Keratinocyte (primary cell): ENCODE results near the gene RBCK1. TPM values are rescaled to one million over a fixed set of nuclear protein-coding genes. Genes with fewer than 3 reads are reported as not detected.
A peak's percentile ranks its signal among the peaks of the same experiment; 100 is the strongest.

Experiments
- DNase-seq: peaks from one replicate; pipeline ENCODE4 v3.0.0-alpha.2; 2011; ENCODE audit warnings: low read depth, missing footprints, low spot score
- FAIRE-seq: peaks from 2 replicates; lab custom pipeline; 2011; peaks lifted over from hg19 to GRCh38; lab: Jason Lieb, UNC
- H2AFZ ChIP-seq: 2 replicates; pipeline ENCODE4 v1.6.0; 2012; ENCODE audit warnings: low read length, control low read depth, inconsistent platforms; ENCODE audit not compliant: control insufficient read depth
- H3K27ac ChIP-seq: 2 replicates; pipeline ENCODE4 v1.5.1; 2011; ENCODE audit warnings: low read length; ENCODE audit not compliant: control insufficient read depth, insufficient read depth
- H3K27me3 ChIP-seq: 3 replicates; pipeline ENCODE4 v1.6.0; 2011; ENCODE audit warnings: low read length; ENCODE audit not compliant: control insufficient read depth, insufficient read depth; ENCODE audit errors: extremely low read depth
- H3K36me3 ChIP-seq, 2 experiments: 2 replicates in 1 of 2; 3 replicates in 1 of 2; pipeline ENCODE4 v1.5.1; 2011; ENCODE audit warnings: low read length in 2 of 2, mild to moderate bottlenecking in 1 of 2; ENCODE audit not compliant: control insufficient read depth in 2 of 2, insufficient read depth in 2 of 2; ENCODE audit errors: extremely low read depth in 1 of 2
- H3K4me1 ChIP-seq: 3 replicates; pipeline ENCODE4 v1.5.1; 2011; ENCODE audit warnings: low read length; ENCODE audit not compliant: control insufficient read depth, insufficient read depth; ENCODE audit errors: extremely low read depth
- H3K4me2 ChIP-seq: 3 replicates; pipeline ENCODE4 v1.6.0; 2011; ENCODE audit warnings: low read depth, low read length; ENCODE audit not compliant: control insufficient read depth, insufficient read depth; ENCODE audit errors: extremely low read depth
- H3K4me3 ChIP-seq, 3 experiments: fragments of 200-600 bp in 1 of 3; sonication (generic) in 1 of 3; 2 replicates in 2 of 3; 3 replicates in 1 of 3; pipeline ENCODE4 v1.5.1; 2011 to 2016; ENCODE audit warnings: low read length in 3 of 3, mild to moderate bottlenecking in 3 of 3, control low read depth in 2 of 3, inconsistent platforms in 1 of 3, low read depth in 1 of 3, mixed read lengths in 1 of 3, mixed run types in 1 of 3, moderate library complexity in 1 of 3; ENCODE audit not compliant: control insufficient read depth in 2 of 3, insufficient read depth in 2 of 3; ENCODE audit errors: extremely low read depth in 1 of 3
- H3K79me2 ChIP-seq: 2 replicates; pipeline ENCODE4 v1.6.0; 2012; ENCODE audit warnings: low read length; ENCODE audit not compliant: control insufficient read depth, insufficient read depth
- H3K9ac ChIP-seq: 3 replicates; pipeline ENCODE4 v1.6.0; 2011; ENCODE audit warnings: low read length; ENCODE audit not compliant: control insufficient read depth, insufficient read depth; ENCODE audit errors: extremely low read depth
- H3K9me1 ChIP-seq: 3 replicates; pipeline ENCODE4 v1.6.0; 2011; ENCODE audit warnings: low read length; ENCODE audit not compliant: control insufficient read depth, insufficient read depth; ENCODE audit errors: extremely low read depth
- H3K9me3 ChIP-seq: 2 replicates; pipeline ENCODE4 v1.5.1; 2012; ENCODE audit warnings: low read depth, low read length; ENCODE audit not compliant: control insufficient read depth
- H4K20me1 ChIP-seq: 3 replicates; pipeline ENCODE4 v1.6.0; 2011; ENCODE audit warnings: low read length; ENCODE audit not compliant: control insufficient read depth, insufficient read depth; ENCODE audit errors: extremely low read depth
- EZH2 ChIP-seq: IDR thresholded peaks from one replicate; pipeline ENCODE4 v1.6.1; 2012; ENCODE audit warnings: inconsistent platforms, mild to moderate bottlenecking, low read length, moderate library complexity
- dilution Hi-C: fragments of 300-500 bp; cut with MboI; formaldehyde crosslinking; loops from one replicate; pipeline ENCODE4 v1.7.0; 2020; ENCODE audit warnings: low sequenced_read_pairs; ENCODE audit not compliant: extremely low pct_ligation_motif_present
- polyA plus RNA-seq, 5 experiments: library from polyadenylated mRNA; depleted of rRNA in 3 of 5; stranded (reverse) in 3 of 5; stranded (forward) in 1 of 5; unstranded in 1 of 5; fragments of >200 nt; gene quantifications; 1 replicate in 1 of 5; 2 replicates in 3 of 5; 3 replicates in 1 of 5; pipeline versions ENCODE4 v1.2.1 to v1.2.3, GENCODE V29; 2011 to 2012; ENCODE audit warnings: missing spikeins in 2 of 5, low read depth in 1 of 5, low replicate concordance in 1 of 5
- TF ChIP-seq, protein P1 (sequence below), 3 experiments: IDR thresholded peaks in 1 of 3; conservative IDR thresholded peaks in 1 of 3; optimal IDR thresholded peaks in 1 of 3; 2 replicates in 2 of 3; 3 replicates in 1 of 3; pipeline versions ENCODE3 to v1.5.1; 2011; ENCODE audit warnings: low read length in 3 of 3, mild to moderate bottlenecking in 3 of 3, moderate library complexity in 2 of 3, control low read depth in 1 of 3, inconsistent platforms in 1 of 3; ENCODE audit not compliant: insufficient read depth in 2 of 3; ENCODE audit errors: extremely low read depth in 1 of 3

RBCK1 gene
- polyA plus RNA-seq, 1 donor (not counting 4 experiments of a cell fraction or from before 2014, with no cell fraction given), result 136 TPM

DNA sequence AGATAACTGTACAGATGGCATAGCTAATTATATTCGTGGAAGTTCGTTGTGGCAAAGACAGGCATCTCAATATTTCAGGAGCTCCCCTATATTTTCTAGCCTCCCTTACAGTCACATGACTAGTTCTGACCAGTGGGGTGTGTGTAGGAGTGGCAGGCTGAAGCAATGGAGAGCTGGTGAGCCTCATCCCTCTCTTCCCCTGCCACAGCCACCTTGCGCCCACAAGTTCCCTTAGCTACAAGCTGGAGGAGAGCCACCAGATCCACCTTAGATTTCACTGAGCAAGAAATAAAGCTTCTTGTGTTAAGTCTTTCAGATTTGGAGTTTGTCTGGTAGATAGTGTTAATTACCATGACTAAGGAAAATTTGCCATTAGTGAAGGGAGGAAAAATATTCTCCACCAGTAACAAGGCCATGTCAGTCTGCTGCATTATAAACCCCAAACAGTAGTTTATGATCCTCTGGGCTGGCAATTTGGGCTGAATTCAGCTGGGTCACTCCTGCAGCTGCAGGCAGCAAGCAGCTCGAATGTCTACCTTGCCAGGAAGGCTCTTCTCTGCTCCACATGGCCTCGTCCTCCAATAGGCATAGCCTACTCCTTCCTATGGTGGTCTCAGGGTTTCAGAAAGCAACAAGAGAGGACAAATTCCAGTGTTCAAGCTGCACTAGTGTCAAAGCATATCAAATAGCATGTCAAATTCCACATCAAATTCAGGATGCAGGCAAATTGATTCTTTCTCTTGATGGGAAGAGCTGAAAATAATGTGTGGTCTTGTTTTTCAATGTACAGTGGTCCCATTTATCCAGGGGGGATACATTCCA is 7.4 kb upstream of the RBCK1 start:
- Histone ChIP-seq H3K4me1 (peaks cover 28% of the 10 kb centered on the region), H3K4me2 (no peak overlapping the region), H3K36me3 (peaks cover 17 to 24% of the 10 kb centered on the region in 2 experiments), H3K4me3 (no peak overlapping the region), H3K9ac (peak overlapping the region; percentile 10), H3K79me2 (no peaks in the 10 kb centered on the region), H2AFZ (peak overlapping the region; percentile 1), H3K27ac (peak overlapping the region; percentile 92), H4K20me1 (no peaks in the 10 kb centered on the region), H3K9me1 (no peaks in the 10 kb centered on the region), H3K9me3 (no peaks in the 10 kb centered on the region), H3K27me3 (no peaks in the 10 kb centered on the region)
- peak; percentile 84 for FAIRE-seq
- DNase-seq, result no peak
- TF ChIP-seq, protein P1, sequence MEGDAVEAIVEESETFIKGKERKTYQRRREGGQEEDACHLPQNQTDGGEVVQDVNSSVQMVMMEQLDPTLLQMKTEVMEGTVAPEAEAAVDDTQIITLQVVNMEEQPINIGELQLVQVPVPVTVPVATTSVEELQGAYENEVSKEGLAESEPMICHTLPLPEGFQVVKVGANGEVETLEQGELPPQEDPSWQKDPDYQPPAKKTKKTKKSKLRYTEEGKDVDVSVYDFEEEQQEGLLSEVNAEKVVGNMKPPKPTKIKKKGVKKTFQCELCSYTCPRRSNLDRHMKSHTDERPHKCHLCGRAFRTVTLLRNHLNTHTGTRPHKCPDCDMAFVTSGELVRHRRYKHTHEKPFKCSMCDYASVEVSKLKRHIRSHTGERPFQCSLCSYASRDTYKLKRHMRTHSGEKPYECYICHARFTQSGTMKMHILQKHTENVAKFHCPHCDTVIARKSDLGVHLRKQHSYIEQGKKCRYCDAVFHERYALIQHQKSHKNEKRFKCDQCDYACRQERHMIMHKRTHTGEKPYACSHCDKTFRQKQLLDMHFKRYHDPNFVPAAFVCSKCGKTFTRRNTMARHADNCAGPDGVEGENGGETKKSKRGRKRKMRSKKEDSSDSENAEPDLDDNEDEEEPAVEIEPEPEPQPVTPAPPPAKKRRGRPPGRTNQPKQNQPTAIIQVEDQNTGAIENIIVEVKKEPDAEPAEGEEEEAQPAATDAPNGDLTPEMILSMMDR (optimal IDR thresholded peaks at IDR 0.05 in 1 of 3, IDR thresholded peaks at IDR 0.05 in 1 of 3, conservative IDR thresholded peaks at IDR 0.05 in 1 of 3; ENCODE audit: extremely low read depth in 1 of 3, insufficient read depth in 2 of 3, low read length in 3 of 3), result no peak
- no peak for TF ChIP-seq EZH2
- dilution Hi-C loops, result no loop called here

DNA sequence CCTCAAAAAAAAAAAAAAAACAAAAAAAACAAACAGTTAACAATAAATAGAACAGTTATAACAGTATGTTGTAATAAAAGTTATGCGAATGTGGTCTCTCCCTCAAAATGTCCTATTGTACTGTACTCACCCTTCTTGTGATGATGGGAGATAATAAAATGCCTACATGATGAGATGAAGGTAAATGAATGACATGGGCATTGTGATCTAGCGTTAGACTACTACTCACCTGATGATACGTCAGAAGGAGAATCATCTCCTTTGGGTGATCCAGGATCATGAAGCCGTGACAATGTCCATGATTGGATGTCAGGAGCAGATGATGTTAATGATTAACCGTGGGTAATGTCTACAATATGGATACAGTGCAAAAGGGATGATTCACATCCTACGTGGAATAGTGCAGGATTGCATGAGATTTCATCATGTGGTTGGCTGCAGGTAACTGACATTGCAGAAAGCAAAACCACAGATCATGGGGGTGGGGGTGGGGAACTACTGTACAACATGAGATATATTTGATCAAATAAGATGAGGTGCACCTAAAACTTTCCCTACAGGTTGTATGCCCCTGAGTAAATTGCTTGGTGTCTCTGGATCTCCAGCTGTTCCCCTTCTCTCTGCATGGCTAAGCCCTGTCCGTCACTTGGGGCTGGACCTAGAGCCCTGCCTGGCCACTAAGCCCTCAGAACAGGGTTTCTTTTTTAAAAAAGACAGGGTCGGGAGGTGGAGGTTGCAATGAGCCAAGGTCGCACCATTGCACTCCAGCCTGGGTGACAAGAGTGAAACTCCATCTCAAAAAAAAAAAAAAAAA is 6.2 kb upstream of the RBCK1 start:
- H3K4me2 ChIP-seq, result peak overlapping the region; percentile 53
- TF ChIP-seq EZH2, result no peak
- TF ChIP-seq, protein P1 (optimal IDR thresholded peaks at IDR 0.05 in 1 of 3, IDR thresholded peaks at IDR 0.05 in 1 of 3, conservative IDR thresholded peaks at IDR 0.05 in 1 of 3; ENCODE audit: extremely low read depth in 1 of 3, insufficient read depth in 2 of 3, low read length in 3 of 3), result no peak
- dilution Hi-C loops, result no loop called here

More for the DNA sequence above, 6.2 kb upstream of the RBCK1 start:
- peaks cover 2% of the 10 kb centered on the region for H3K9me1 ChIP-seq
- peaks cover 33% of the 10 kb centered on the region for H3K4me1 ChIP-seq
- H3K27ac ChIP-seq, result peak overlapping the region; percentile 92
- H3K9ac ChIP-seq, result peak overlapping the region; percentile 60
- H3K79me2 ChIP-seq, result no peaks in the 10 kb centered on the region
- no peaks in the 10 kb centered on the region for H3K9me3 ChIP-seq
- H3K27me3 ChIP-seq, result no peaks in the 10 kb centered on the region
- H4K20me1 ChIP-seq, result no peaks in the 10 kb centered on the region
- H3K36me3 ChIP-seq, result peaks cover 9 to 12% of the 10 kb centered on the region in 2 experiments
- H3K4me3 ChIP-seq, result no peak overlapping the region
- H2AFZ ChIP-seq, result no peak overlapping the region
- peak; percentile 95 for FAIRE-seq
- peak; percentile 87 for DNase-seq
